Immature natural killer cell (primary cell): ENCODE results near the gene KRTAP8-1. TPM values are rescaled to one million over a fixed set of nuclear protein-coding genes. Genes with fewer than 3 reads are reported as not detected.
A peak's percentile ranks its signal among the peaks of the same experiment; 100 is the strongest.

Experiments used
- DNase-seq, 3 donors: peaks; one replicate each; pipeline ENCODE4 v3.0.0; 2022; ENCODE audit warnings: mixed read lengths in 1 of 3
- H3K27ac Mint-ChIP-seq, 6 donors: one replicate each; pipeline ENCODE4 v1.8.0; 2020; ENCODE audit warnings: mixed read lengths in 6 of 6, mild to moderate bottlenecking in 5 of 6, inconsistent platforms in 4 of 6, moderate library complexity in 3 of 6
- H3K27me3 Mint-ChIP-seq, 3 donors: one replicate each; pipeline ENCODE4 v1.8.0; 2020 to 2021; ENCODE audit warnings: low read depth in 3 of 3, mild to moderate bottlenecking in 3 of 3, mixed read lengths in 3 of 3, moderate library complexity in 3 of 3, inconsistent platforms in 1 of 3
- H3K36me3 Mint-ChIP-seq, 3 donors: one replicate each; pipeline ENCODE4 v1.8.0; 2020; ENCODE audit warnings: mixed read lengths in 3 of 3, inconsistent platforms in 2 of 3, mild to moderate bottlenecking in 2 of 3
- H3K4me1 Mint-ChIP-seq, 2 donors: one replicate each; pipeline ENCODE4 v1.8.0; 2020; ENCODE audit warnings: inconsistent platforms in 2 of 2, mild to moderate bottlenecking in 2 of 2, mixed read lengths in 2 of 2, moderate library complexity in 1 of 2
- H3K4me3 Mint-ChIP-seq, 5 donors: one replicate each; pipeline ENCODE4 v1.8.0; 2020; ENCODE audit warnings: mild to moderate bottlenecking in 5 of 5, mixed read lengths in 5 of 5, inconsistent platforms in 3 of 5, moderate library complexity in 3 of 5
- H3K9me3 Mint-ChIP-seq, 6 donors: one replicate each; pipeline ENCODE4 v1.8.0; 2020; ENCODE audit warnings: mild to moderate bottlenecking in 6 of 6, mixed read lengths in 6 of 6, inconsistent platforms in 4 of 6, moderate library complexity in 3 of 6
- polyA plus RNA-seq, 3 donors: library from polyadenylated mRNA; unstranded; fragments of 300-500 nt; fragmentation: Illumina TruSeq; gene quantifications; one replicate each; pipeline ENCODE4 v1.2.3, GENCODE V29; 2021

KRTAP8-1 gene
- polyA plus RNA-seq, result not detected

GRCh38 chr21:30813174-30813573 lies at the start of gene KRTAP8-1:
Gene KRTAP8-1 (minus strand): TSS chr21:30813274. CDS start chr21:30813220, 54 bp downstream.
- no peak within 1 kb of the TSS for H3K27ac Mint-ChIP-seq
- DNase-seq, result no peak
- H3K9me3 Mint-ChIP-seq, result peaks cover 0 to 7% (median under 1%) of the 10 kb centered on the region in 6 donors
- H3K4me3 Mint-ChIP-seq, result no peak within 1 kb of the TSS
- no peaks in the 10 kb centered on the region for H3K36me3 Mint-ChIP-seq
- H3K4me1 Mint-ChIP-seq, result no peaks in the 10 kb centered on the region
- H3K27me3 Mint-ChIP-seq, result no peaks in the 10 kb centered on the region

- no peak overlapping the region for H3K27ac Mint-ChIP-seq
These were observed 34.8 kb upstream of the KRTAP8-1 start for GRCh38 chr21:30847627-30848500.

GRCh38 chr21:30842990-30843389 lies 29.9 kb upstream of the KRTAP8-1 start:
- Mint-ChIP-seq H3K36me3 (peaks cover 0 to 4% (median 0%) of the 10 kb centered on the region in 3 donors), H3K27ac (no peak overlapping the region)

More at GRCh38 chr21:30847627-30848500, 34.8 kb upstream of the KRTAP8-1 start:
- peaks cover 0 to 3% (median 0%) of the 10 kb centered on the region in 3 donors for H3K27me3 Mint-ChIP-seq
- H3K9me3 Mint-ChIP-seq, result peaks cover 0 to 13% (median 0%) of the 10 kb centered on the region in 6 donors
- no peak for DNase-seq
- no peaks in the 10 kb centered on the region for H3K4me1 Mint-ChIP-seq
- no peak overlapping the region for H3K4me3 Mint-ChIP-seq
- H3K36me3 Mint-ChIP-seq, result peaks cover 0 to 4% (median 0%) of the 10 kb centered on the region in 3 donors

GRCh38 chr21:30839304-30839703 lies 26.2 kb upstream of the KRTAP8-1 start:
- Mint-ChIP-seq H3K9me3 (peaks cover 0 to 9% (median 2%) of the 10 kb centered on the region in 6 donors), H3K4me3 (no peak overlapping the region), H3K36me3 (no peaks in the 10 kb centered on the region), H3K4me1 (no peaks in the 10 kb centered on the region), H3K27ac (no peak overlapping the region), H3K27me3 (no peaks in the 10 kb centered on the region)
- DNase-seq, result no peak

More at GRCh38 chr21:30842990-30843389, 29.9 kb upstream of the KRTAP8-1 start:
- no peak for DNase-seq
- Mint-ChIP-seq H3K4me1 (no peaks in the 10 kb centered on the region), H3K4me3 (no peak overlapping the region), H3K9me3 (peaks cover 0 to 15% (median 2%) of the 10 kb centered on the region in 6 donors), H3K27me3 (no peaks in the 10 kb centered on the region)

GRCh38 chr21:30838536-30838935 lies 25.5 kb upstream of the KRTAP8-1 start:
- no peak overlapping the region for H3K27ac Mint-ChIP-seq
- H3K4me1 Mint-ChIP-seq, result no peaks in the 10 kb centered on the region
- peaks cover 0 to 9% (median 2%) of the 10 kb centered on the region in 6 donors for H3K9me3 Mint-ChIP-seq
- no peak for DNase-seq
- H3K27me3 Mint-ChIP-seq, result no peaks in the 10 kb centered on the region
- H3K4me3 Mint-ChIP-seq, result no peak overlapping the region
- no peaks in the 10 kb centered on the region for H3K36me3 Mint-ChIP-seq

- Mint-ChIP-seq H3K36me3 (no peaks in the 10 kb centered on the region), H3K4me3 (no peak overlapping the region), H3K27me3 (peaks cover 0 to 3% (median 2%) of the 10 kb centered on the region in 3 donors), H3K9me3 (peaks cover 0 to 5% (median under 1%) of the 10 kb centered on the region in 6 donors), H3K27ac (no peak overlapping the region), H3K4me1 (no peaks in the 10 kb centered on the region)
- DNase-seq, result peak in 2 of 3 donors; percentile 1 to 28
These were observed 18.2 kb upstream of the KRTAP8-1 start for GRCh38 chr21:30831194-30831765.

- H3K27me3 Mint-ChIP-seq, result peaks cover 0 to 3% (median 2%) of the 10 kb centered on the region in 3 donors
These were observed 16.6 kb upstream of the KRTAP8-1 start, which contains the start of gene KRTAP7-1 for GRCh38 chr21:30829659-30830058. Gene KRTAP7-1 (minus strand): TSS chr21:30829759. CDS start chr21:30829698, 61 bp downstream.

GRCh38 chr21:30818837-30819610 lies 6.0 kb upstream of the KRTAP8-1 start:
- no peaks in the 10 kb centered on the region for H3K4me1 Mint-ChIP-seq
- peaks cover 0 to 2% (median 0%) of the 10 kb centered on the region in 3 donors for H3K27me3 Mint-ChIP-seq
- H3K27ac Mint-ChIP-seq, result no peak overlapping the region
- H3K4me3 Mint-ChIP-seq, result no peak overlapping the region
- peaks cover 0 to 11% (median 4%) of the 10 kb centered on the region in 6 donors for H3K9me3 Mint-ChIP-seq
- no peaks in the 10 kb centered on the region for H3K36me3 Mint-ChIP-seq
- DNase-seq, result no peak

More at GRCh38 chr21:30829659-30830058, 16.6 kb upstream of the KRTAP8-1 start, which contains the start of gene KRTAP7-1:
- Mint-ChIP-seq H3K4me1 (no peaks in the 10 kb centered on the region), H3K27ac (no peak within 1 kb of the TSS), H3K9me3 (peaks cover 0 to 7% (median under 1%) of the 10 kb centered on the region in 6 donors), H3K36me3 (no peaks in the 10 kb centered on the region), H3K4me3 (no peak within 1 kb of the TSS)
- DNase-seq, result no peak

- no peaks in the 10 kb centered on the region for H3K36me3 Mint-ChIP-seq
- no peak overlapping the region for H3K27ac Mint-ChIP-seq
- no peak overlapping the region for H3K4me3 Mint-ChIP-seq
- DNase-seq, result no peak
- H3K9me3 Mint-ChIP-seq, result peaks cover 0 to 9% (median 3%) of the 10 kb centered on the region in 6 donors
- H3K4me1 Mint-ChIP-seq, result no peaks in the 10 kb centered on the region
- H3K27me3 Mint-ChIP-seq, result no peaks in the 10 kb centered on the region
These were observed 12.5 kb downstream of the KRTAP8-1 start for GRCh38 chr21:30800605-30801004.

GRCh38 chr21:30793581-30794314 lies 19.3 kb downstream of the KRTAP8-1 start:
- Mint-ChIP-seq H3K9me3 (peaks cover 0 to 5% (median 1%) of the 10 kb centered on the region in 6 donors), H3K27ac (no peak overlapping the region), H3K4me3 (no peak overlapping the region), H3K27me3 (peaks cover 0 to 2% (median 1%) of the 10 kb centered on the region in 3 donors), H3K4me1 (no peaks in the 10 kb centered on the region), H3K36me3 (no peaks in the 10 kb centered on the region)
- no peak for DNase-seq

GRCh38 chr21:30779249-30779648 lies 33.8 kb downstream of the KRTAP8-1 start:
- H3K4me3 Mint-ChIP-seq, result no peak overlapping the region
- no peaks in the 10 kb centered on the region for H3K36me3 Mint-ChIP-seq
- DNase-seq, result no peak
- peaks cover 0 to 23% (median 8%) of the 10 kb centered on the region in 6 donors for H3K9me3 Mint-ChIP-seq
- no peak overlapping the region for H3K27ac Mint-ChIP-seq
- no peaks in the 10 kb centered on the region for H3K27me3 Mint-ChIP-seq
- H3K4me1 Mint-ChIP-seq, result no peaks in the 10 kb centered on the region

GRCh38 chr21:30769724-30770431 lies 43.2 kb downstream of the KRTAP8-1 start:
- Mint-ChIP-seq H3K27ac (no peak overlapping the region), H3K36me3 (no peaks in the 10 kb centered on the region), H3K4me3 (no peak overlapping the region), H3K9me3 (peaks cover 3 to 20% (median 8%) of the 10 kb centered on the region in 6 donors), H3K27me3 (no peaks in the 10 kb centered on the region), H3K4me1 (no peaks in the 10 kb centered on the region)
- no peak for DNase-seq
